SHP77 treated with DMSO at 0.1 percent for 48 hours (cell line): ENCODE data around the gene MYO16.
"Not testable (repeated sequence)": the region's sequence is repeated elsewhere in the genome, so short reads cannot be mapped to it uniquely, and the experiment has no call there.

Experiments
- DNase-seq: peaks from one replicate; lab custom pipeline; 2025; lab: John Stamatoyannopoulos, UW

The MYO16 gene

GRCh38 chr13:108895220-108895704 is 265.9 kb downstream of the MYO16 start:
- DNase-seq, result peak; percentile 55

GRCh38 chr13:108897955-108898354 is 268.5 kb downstream of the MYO16 start:
- DNase-seq, result peak; percentile 69

- no peak for DNase-seq
Measured at GRCh38 chr13:108902405-108903155, 273.2 kb downstream of the MYO16 start.

GRCh38 chr13:108903613-108904012 is 274.2 kb downstream of the MYO16 start:
- no peak for DNase-seq

- no peak for DNase-seq
Measured at GRCh38 chr13:108911807-108912206, 282.4 kb downstream of the MYO16 start.

GRCh38 chr13:108913731-108914130 is 284.3 kb downstream of the MYO16 start:
- not testable (repeated sequence) for DNase-seq

- peak; percentile 71 for DNase-seq
Measured at GRCh38 chr13:108915095-108915633, 285.8 kb downstream of the MYO16 start.

GRCh38 chr13:108915634-108916512 is 286.5 kb downstream of the MYO16 start:
- DNase-seq, result peak; percentile 89

- DNase-seq, result no peak
Measured at GRCh38 chr13:108917581-108917980, 288.2 kb downstream of the MYO16 start.

GRCh38 chr13:108919036-108919907 is 289.9 kb downstream of the MYO16 start:
- DNase-seq, result no peak

GRCh38 chr13:108920137-108920536 is 290.7 kb downstream of the MYO16 start:
- DNase-seq, result no peak

- no peak for DNase-seq
Measured at GRCh38 chr13:108921238-108921637, 291.8 kb downstream of the MYO16 start.

- no peak for DNase-seq
Measured at GRCh38 chr13:108922108-108922507, 292.7 kb downstream of the MYO16 start.

- DNase-seq, result no peak
Measured at GRCh38 chr13:108923386-108924047, 294.1 kb downstream of the MYO16 start.

- DNase-seq, result no peak
Measured at GRCh38 chr13:108924134-108924533, 294.7 kb downstream of the MYO16 start.

- no peak for DNase-seq
Measured at GRCh38 chr13:108924541-108924940, 295.1 kb downstream of the MYO16 start.

- DNase-seq, result no peak
Measured at GRCh38 chr13:108925070-108925469, 295.7 kb downstream of the MYO16 start.

- DNase-seq, result no peak
Measured at GRCh38 chr13:108926862-108927261, 297.5 kb downstream of the MYO16 start.

GRCh38 chr13:108927615-108928014 is 298.2 kb downstream of the MYO16 start:
- DNase-seq, result no peak

- peak; percentile 19 for DNase-seq
Measured at GRCh38 chr13:108929532-108930206, 300.3 kb downstream of the MYO16 start.

- no peak for DNase-seq
Measured at GRCh38 chr13:108932196-108932595, 302.8 kb downstream of the MYO16 start.
